ENCODE measurements around the gene E2F2. TPM values are rescaled to one million over a fixed set of nuclear protein-coding genes. Genes with fewer than 3 reads are reported as not detected.

Gene E2F2
- total and polyA plus RNA-seq, 2 of the 13 experiments (the other 11 are each of a cell fraction or from before 2014, with no cell fraction given), result 0.65 to 6.6 TPM

- no TSS peak for BruUV-seq (replicated peaks)
- peak; percentile 77 for DNase-seq (ENCODE audit: low spot score)
- peaks cover 9% of the 10 kb centered on the region; the same call in 1 of the 2 replicates for H4K20me1 ChIP-seq (ENCODE audit: insufficient read depth, low read length)
- peak overlapping the region; percentile 97 for H3K9ac ChIP-seq (ENCODE audit: insufficient read depth, low read depth, low read length)
- peaks cover 74% of the 10 kb centered on the region for H3K4me1 ChIP-seq (ENCODE audit: insufficient read depth, low read length)
- H3K4me2 ChIP-seq (ENCODE audit: low read depth, low read length), result peak overlapping the region; percentile 95
- H3K4me3 ChIP-seq (replicated peaks in 1 of 3; ENCODE audit: insufficient read depth in 1 of 3, low read depth in 2 of 3, low read length in 3 of 3), result peak overlapping the region in 2 of 3 experiments; percentile 2 to 98; a peak in 1 of 6 replicates
- H3K27ac ChIP-seq (ENCODE audit: extremely low read length, insufficient read depth, low read length), result peak overlapping the region; percentile 98
- intact Hi-C loops (cut with micrococcal nuclease; ENCODE audit: unreplicated experiment) (loop anchor here (5.0 to 10.0 kb wide), 2 partner anchors 36 to 189 kb away; partner anchors contain the start of gene ELOA), in situ Hi-C loops (cut with HindIII; ENCODE audit: extremely low pct_ligation_motif_present, low pct_unique_long_range_greater_than_20kb) (no loop called here)
- H3K9me3 ChIP-seq (ENCODE audit: low read length), result no peaks in the 10 kb centered on the region
- peak; percentile 11 for ATAC-seq
- CTCF ChIA-PET (ENCODE audit: low intra/inter-chr PET ratio, low total read pairs), result no interaction called here
- WGBS (ENCODE audit: low lambda C conversion rate), result 1% methylated on average over 9 of the region's 9 CpGs
- no peaks in the 10 kb centered on the region; a peak in 1 of 5 replicates for H3K27me3 ChIP-seq (ENCODE audit: control insufficient read depth in 1 of 2, insufficient read depth in 2 of 2, low read length in 2 of 2)
- H3K36me3 ChIP-seq (replicated peaks in 1 of 2; ENCODE audit: control insufficient read depth in 1 of 2, insufficient read depth in 2 of 2, low read length in 2 of 2), result no peaks in the 10 kb centered on the region
- H3K79me2 ChIP-seq (ENCODE audit: insufficient read depth, low read length), result peaks cover 25% of the 10 kb centered on the region
- no peak overlapping the region for H2AFZ ChIP-seq (ENCODE audit: low read length)
- peak; percentile 66 for FAIRE-seq
- POLR2A ChIA-PET, result interaction anchor here (0.6 to 6.0 kb wide), 10 partner anchors 8 to 81 kb away, joined by 3 to 54 read pairs (median 6); no protein-coding TSS in a partner anchor
- TF ChIP-seq ZMYM2 (CRISPR knock-in tag; IDR thresholded peaks at IDR 0.05), result no peak; the same call in 1 of the 2 replicates
- TF ChIP-seq FOXC1 (CRISPR knock-in tag; IDR thresholded peaks at IDR 0.05; ENCODE audit: borderline replicate concordance), result no peak
- peak; percentile 9; the same call in 1 of the 2 replicates for TF ChIP-seq ZBTB1 (CRISPR knock-in tag; IDR thresholded peaks at IDR 0.05; ENCODE audit: borderline replicate concordance)
- TF ChIP-seq HHEX (CRISPR knock-in tag; IDR thresholded peaks at IDR 0.05), result no peak
- no peak for TF ChIP-seq FOXK1 (CRISPR knock-in tag; IDR thresholded peaks at IDR 0.05; ENCODE audit: borderline replicate concordance, low read depth)
- no peak for TF ChIP-seq ZNF781 (CRISPR knock-in tag; IDR thresholded peaks at IDR 0.05; ENCODE audit: borderline replicate concordance, not compliant biosample characterization)
- no peak for TF ChIP-seq ZNF646 (CRISPR knock-in tag; IDR thresholded peaks at IDR 0.05)
- 0 out of 2 replicates have a peak, but pooled peaks have one; percentile 29 for TF ChIP-seq ARID2 (CRISPR knock-in tag; IDR thresholded peaks at IDR 0.05; ENCODE audit: borderline replicate concordance)
- TF ChIP-seq EHMT2 (IDR thresholded peaks at IDR 0.05; ENCODE audit: borderline replicate concordance, low read depth, low read length), result no peak
- TF ChIP-seq, protein P1, sequence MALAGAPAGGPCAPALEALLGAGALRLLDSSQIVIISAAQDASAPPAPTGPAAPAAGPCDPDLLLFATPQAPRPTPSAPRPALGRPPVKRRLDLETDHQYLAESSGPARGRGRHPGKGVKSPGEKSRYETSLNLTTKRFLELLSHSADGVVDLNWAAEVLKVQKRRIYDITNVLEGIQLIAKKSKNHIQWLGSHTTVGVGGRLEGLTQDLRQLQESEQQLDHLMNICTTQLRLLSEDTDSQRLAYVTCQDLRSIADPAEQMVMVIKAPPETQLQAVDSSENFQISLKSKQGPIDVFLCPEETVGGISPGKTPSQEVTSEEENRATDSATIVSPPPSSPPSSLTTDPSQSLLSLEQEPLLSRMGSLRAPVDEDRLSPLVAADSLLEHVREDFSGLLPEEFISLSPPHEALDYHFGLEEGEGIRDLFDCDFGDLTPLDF (CRISPR knock-in tag; IDR thresholded peaks at IDR 0.05), result no peak
- TF ChIP-seq CSRNP1 (CRISPR knock-in tag; IDR thresholded peaks at IDR 0.05), result peak; percentile 41; the same call in 1 of the 2 replicates
- peak; percentile 53 for TF ChIP-seq ZNF335 (CRISPR knock-in tag; IDR thresholded peaks at IDR 0.05)
- no peak for TF ChIP-seq ZNF816 (CRISPR knock-in tag; IDR thresholded peaks at IDR 0.05; ENCODE audit: borderline replicate concordance)
- no peak for TF ChIP-seq ZNF44 (CRISPR knock-in tag; IDR thresholded peaks at IDR 0.05)
These were observed 25.1 kb upstream of the E2F2 start for GRCh38 chr1:23555986-23556634.

All from HepG2 (cell line).